WTC11 (cell line): ENCODE measurements around the gene CDH19. TPM values are rescaled to one million over a fixed set of nuclear protein-coding genes. Genes with fewer than 3 reads are reported as not detected.

Experiments
- ATAC-seq: fragments of 200-7000 bp; cut with Tn5 transposase; 2 replicates; pipeline ENCODE4 v1.10.0; 2021; ENCODE audit warnings: mild to moderate bottlenecking, moderate library complexity
- CTCF ChIA-PET: fragments of 300-600 bp; sonication (Branson Sonifier 250); formaldehyde crosslinking; loops from one replicate; lab custom pipeline; 2021; ENCODE audit warnings: antibody characterized with exemption; lab: Charles Lee
- POLR2A ChIA-PET: fragments of 350-600 bp; sonication (Branson Sonifier 250); formaldehyde crosslinking; loops from one replicate; lab custom pipeline; 2021; ENCODE audit warnings: antibody characterized with exemption; lab: Charles Lee
- DNase-seq: peaks from one replicate; pipeline ENCODE4 v3.0.0; 2021; ENCODE audit warnings: low spot score
- H3K27ac Mint-ChIP-seq: 2 replicates; pipeline ENCODE4 v1.8.0; 2021; ENCODE audit warnings: mixed read lengths
- H3K27me3 Mint-ChIP-seq: 2 replicates; pipeline ENCODE4 v1.8.0; 2021; ENCODE audit warnings: low read depth, mild to moderate bottlenecking, moderate library complexity, mixed read lengths
- H3K36me3 Mint-ChIP-seq: 2 replicates; pipeline ENCODE4 v1.8.0; 2021; ENCODE audit warnings: mixed read lengths
- H3K4me1 Mint-ChIP-seq: 2 replicates; pipeline ENCODE4 v1.8.0; 2022; ENCODE audit warnings: mixed read lengths
- H3K4me3 Mint-ChIP-seq: 2 replicates; pipeline ENCODE4 v1.8.0; 2021; ENCODE audit warnings: mild to moderate bottlenecking, moderate library complexity, mixed read lengths
- H3K9me3 Mint-ChIP-seq: 2 replicates; pipeline ENCODE4 v1.8.0; 2021; ENCODE audit warnings: mixed read lengths
- ATF6 ChIP-seq: sonication (generic); formaldehyde crosslinking; IDR thresholded peaks from 2 replicates; pipeline ENCODE4 v1.8.1; 2023; ENCODE audit warnings: mild to moderate bottlenecking, missing genetic modification reagents
- CREM ChIP-seq: sonication (generic); formaldehyde crosslinking; IDR thresholded peaks from 2 replicates; pipeline ENCODE4 v1.8.1; 2022; ENCODE audit warnings: mild to moderate bottlenecking, missing genetic modification reagents, moderate library complexity
- CTCF ChIP-seq: fragments of 200-600 bp; IDR thresholded peaks from 2 replicates; pipeline ENCODE4 v1.8.0; 2022; ENCODE audit warnings: antibody characterized with exemption
- E2F4 ChIP-seq: sonication (generic); formaldehyde crosslinking; IDR thresholded peaks from 2 replicates; pipeline ENCODE4 v1.8.1; 2022; ENCODE audit warnings: low read depth, mild to moderate bottlenecking, moderate library complexity, missing genetic modification reagents, borderline replicate concordance
- EMX1 ChIP-seq: fragments of 250-450 bp; sonication (Bioruptor Pico); IDR thresholded peaks from 2 replicates; pipeline ENCODE4 v1.8.0; 2021; ENCODE audit warnings: mild to moderate bottlenecking
- GABPB1 ChIP-seq: sonication (generic); formaldehyde crosslinking; IDR thresholded peaks from 2 replicates; pipeline ENCODE4 v1.8.1; 2023; ENCODE audit warnings: mild to moderate bottlenecking, missing genetic modification reagents
- GRHL2 ChIP-seq: fragments of 250-450 bp; sonication (Bioruptor Pico); IDR thresholded peaks from 2 replicates; pipeline ENCODE4 v1.8.0; 2022; ENCODE audit warnings: mild to moderate bottlenecking, moderate library complexity; ENCODE audit not compliant: insufficient replicate concordance, severe bottlenecking
- HMGA2 ChIP-seq: fragments of 250-450 bp; sonication (Bioruptor Pico); IDR thresholded peaks from 2 replicates; pipeline ENCODE4 v1.4.0; 2021; ENCODE audit warnings: mild to moderate bottlenecking, moderate library complexity
- JUN ChIP-seq: sonication (generic); formaldehyde crosslinking; IDR thresholded peaks from 2 replicates; pipeline ENCODE4 v1.8.0; 2023; ENCODE audit warnings: mild to moderate bottlenecking, missing genetic modification reagents
- KAT7 ChIP-seq: sonication (generic); formaldehyde crosslinking; IDR thresholded peaks from 2 replicates; pipeline ENCODE4 v1.8.1; 2023; ENCODE audit warnings: missing genetic modification reagents, mild to moderate bottlenecking, borderline replicate concordance
- MLX ChIP-seq: sonication (generic); formaldehyde crosslinking; IDR thresholded peaks from 2 replicates; pipeline ENCODE4 v1.8.1; 2023; ENCODE audit warnings: mild to moderate bottlenecking, missing genetic modification reagents, moderate library complexity
- MYBL2 ChIP-seq: sonication (generic); formaldehyde crosslinking; IDR thresholded peaks from 2 replicates; pipeline ENCODE4 v1.8.1; 2023; ENCODE audit warnings: mild to moderate bottlenecking, moderate library complexity, missing genetic modification reagents
- NFE2L1 ChIP-seq: sonication (generic); formaldehyde crosslinking; IDR thresholded peaks from 2 replicates; pipeline ENCODE4 v1.8.1; 2023; ENCODE audit warnings: missing genetic modification reagents
- OVOL2 ChIP-seq: fragments of 250-450 bp; sonication (Bioruptor Pico); IDR thresholded peaks from 2 replicates; pipeline ENCODE4 v1.9.0; 2021; ENCODE audit warnings: mild to moderate bottlenecking, borderline replicate concordance
- SMAD3 ChIP-seq: sonication (generic); formaldehyde crosslinking; IDR thresholded peaks from 2 replicates; pipeline ENCODE4 v1.8.0; 2022; ENCODE audit warnings: missing genetic modification reagents, mild to moderate bottlenecking, borderline replicate concordance
- SOX15 ChIP-seq: fragments of 250-450 bp; sonication (Bioruptor Pico); IDR thresholded peaks from 2 replicates; pipeline ENCODE4 v1.9.0; 2021; ENCODE audit warnings: mild to moderate bottlenecking
- SP1 ChIP-seq: sonication (generic); formaldehyde crosslinking; conservative IDR thresholded peaks from 2 replicates; pipeline ENCODE4 v1.8.1; 2022; ENCODE audit warnings: missing genetic modification reagents
- TEAD1 ChIP-seq: sonication (generic); formaldehyde crosslinking; IDR thresholded peaks from 2 replicates; pipeline ENCODE4 v1.8.0; 2022; ENCODE audit warnings: mild to moderate bottlenecking, missing genetic modification reagents
- USF1 ChIP-seq: sonication (generic); formaldehyde crosslinking; IDR thresholded peaks from 2 replicates; pipeline ENCODE4 v1.8.0; 2022; ENCODE audit warnings: mild to moderate bottlenecking, missing genetic modification reagents
- ZBTB21 ChIP-seq: sonication (generic); formaldehyde crosslinking; IDR thresholded peaks from 2 replicates; pipeline ENCODE4 v1.8.1; 2023; ENCODE audit warnings: mild to moderate bottlenecking, missing genetic modification reagents, borderline replicate concordance
- ZNF121 ChIP-seq: sonication (generic); formaldehyde crosslinking; IDR thresholded peaks from 2 replicates; pipeline ENCODE4 v1.8.0; 2023; ENCODE audit warnings: missing genetic modification reagents
- ZNF263 ChIP-seq: sonication (generic); formaldehyde crosslinking; IDR thresholded peaks from 2 replicates; pipeline ENCODE4 v1.8.1; 2022; ENCODE audit warnings: low read depth, mild to moderate bottlenecking, moderate library complexity, missing genetic modification reagents
- ZNF423 ChIP-seq: fragments of 250-450 bp; sonication (Bioruptor Pico); IDR thresholded peaks from 2 replicates; pipeline ENCODE4 v2.1.2; 2022; ENCODE audit warnings: mild to moderate bottlenecking, moderate library complexity
- total RNA-seq: library from RNA; stranded (reverse); gene quantifications from 3 replicates; pipeline ENCODE4 v1.2.3, GENCODE V29; 2021

Gene CDH19
- total RNA-seq, 1 experiment from 2014 or later: not detected

GRCh38 chr18:66523219-66523991, 80.5 kb downstream of the CDH19 start:
- H3K27me3 Mint-ChIP-seq: no peaks in the 10 kb centered on the region
- no peaks in the 10 kb centered on the region for H3K4me1 Mint-ChIP-seq
- ATAC-seq (no peak), DNase-seq (no peak)
- ChIA-PET POLR2A (no interaction called here), CTCF (no interaction called here)
- no peaks in the 10 kb centered on the region for H3K9me3 Mint-ChIP-seq
- TF ChIP-seq GRHL2 (CRISPR knock-in tag) (no peak), USF1 (CRISPR knock-in tag) (no peak), E2F4 (CRISPR knock-in tag) (no peak), EMX1 (CRISPR knock-in tag) (no peak), ZBTB21 (CRISPR knock-in tag) (no peak), KAT7 (no peak), GABPB1 (CRISPR knock-in tag) (no peak), MYBL2 (CRISPR knock-in tag) (no peak), SP1 (CRISPR knock-in tag) (no peak), HMGA2 (CRISPR knock-in tag) (no peak), OVOL2 (CRISPR knock-in tag) (no peak), ATF6 (CRISPR knock-in tag) (no peak), TEAD1 (CRISPR knock-in tag) (no peak), CTCF (no peak), CREM (CRISPR knock-in tag) (no peak), JUN (CRISPR knock-in tag) (no peak), ZNF423 (CRISPR knock-in tag) (no peak), NFE2L1 (no peak)
- no peaks in the 10 kb centered on the region for H3K36me3 Mint-ChIP-seq
- no peak overlapping the region for H3K27ac Mint-ChIP-seq
- H3K4me3 Mint-ChIP-seq: no peak overlapping the region

- no peaks in the 10 kb centered on the region for H3K27me3 Mint-ChIP-seq
- H3K36me3 Mint-ChIP-seq: no peaks in the 10 kb centered on the region
- DNase-seq (no peak), ATAC-seq (no peak)
- TF ChIP-seq SOX15 (CRISPR knock-in tag): no peak
- TF ChIP-seq MLX (CRISPR knock-in tag): no peak
- TF ChIP-seq OVOL2 (CRISPR knock-in tag): no peak
- TF ChIP-seq ZNF121 (CRISPR knock-in tag): no peak
- TF ChIP-seq ZNF263 (CRISPR knock-in tag): no peak
- TF ChIP-seq SMAD3 (CRISPR knock-in tag): no peak
- no peak overlapping the region for H3K27ac Mint-ChIP-seq
- ChIA-PET POLR2A (no interaction called here), CTCF (no interaction called here)
- H3K9me3 Mint-ChIP-seq: no peaks in the 10 kb centered on the region
- H3K4me3 Mint-ChIP-seq: no peak overlapping the region
- peaks cover 16% of the 10 kb centered on the region for H3K4me1 Mint-ChIP-seq
These were observed 89.9 kb downstream of the CDH19 start for GRCh38 chr18:66513996-66514395.
